ENCODE results near the gene SMU1. TPM values are rescaled to one million over a fixed set of nuclear protein-coding genes. Genes with fewer than 3 reads are reported as not detected.
"Not testable (repeated sequence)": the region's sequence is repeated elsewhere in the genome, so short reads cannot be mapped to it uniquely, and the experiment has no call there.

SMU1 gene
- polyA plus RNA-seq, 1 donor: 20.6 TPM

- Histone ChIP-seq H3K27ac (ENCODE audit: low read length) (no peak overlapping the region), H3K27me3 (ENCODE audit: control insufficient read depth, insufficient read depth, low read length) (no peaks in the 10 kb centered on the region), H3K4me3 (ENCODE audit: low read length) (no peak overlapping the region), H3K9me3 (ENCODE audit: control insufficient read depth, low read depth, low read length) (no peaks in the 10 kb centered on the region), H3K4me1 (ENCODE audit: control insufficient read depth, insufficient read depth, low read length) (no peaks in the 10 kb centered on the region), H3K36me3 (ENCODE audit: control insufficient read depth, insufficient read depth, low read length) (peaks cover 3% of the 10 kb centered on the region)
- no peak for DNase-seq
- no CpG with 5 or more reads among the region's 1 CpG for WGBS (ENCODE audit: insufficient coverage, low lambda C conversion rate)
These were observed 61.8 kb downstream of the SMU1 start for GRCh38 chr9:33014665-33015014.

- Histone ChIP-seq H3K4me1 (ENCODE audit: control insufficient read depth, insufficient read depth, low read length) (no peaks in the 10 kb centered on the region), H3K27ac (ENCODE audit: low read length) (no peak overlapping the region), H3K9me3 (ENCODE audit: control insufficient read depth, low read depth, low read length) (no peaks in the 10 kb centered on the region), H3K27me3 (ENCODE audit: control insufficient read depth, insufficient read depth, low read length) (no peaks in the 10 kb centered on the region), H3K36me3 (ENCODE audit: control insufficient read depth, insufficient read depth, low read length) (no peaks in the 10 kb centered on the region), H3K4me3 (ENCODE audit: low read length) (no peak overlapping the region)
- DNase-seq: no peak
- no CpG with 5 or more reads among the region's 2 CpGs for WGBS (ENCODE audit: insufficient coverage, low lambda C conversion rate)
These were observed 62.4 kb downstream of the SMU1 start for GRCh38 chr9:33013962-33014664.

DNA sequence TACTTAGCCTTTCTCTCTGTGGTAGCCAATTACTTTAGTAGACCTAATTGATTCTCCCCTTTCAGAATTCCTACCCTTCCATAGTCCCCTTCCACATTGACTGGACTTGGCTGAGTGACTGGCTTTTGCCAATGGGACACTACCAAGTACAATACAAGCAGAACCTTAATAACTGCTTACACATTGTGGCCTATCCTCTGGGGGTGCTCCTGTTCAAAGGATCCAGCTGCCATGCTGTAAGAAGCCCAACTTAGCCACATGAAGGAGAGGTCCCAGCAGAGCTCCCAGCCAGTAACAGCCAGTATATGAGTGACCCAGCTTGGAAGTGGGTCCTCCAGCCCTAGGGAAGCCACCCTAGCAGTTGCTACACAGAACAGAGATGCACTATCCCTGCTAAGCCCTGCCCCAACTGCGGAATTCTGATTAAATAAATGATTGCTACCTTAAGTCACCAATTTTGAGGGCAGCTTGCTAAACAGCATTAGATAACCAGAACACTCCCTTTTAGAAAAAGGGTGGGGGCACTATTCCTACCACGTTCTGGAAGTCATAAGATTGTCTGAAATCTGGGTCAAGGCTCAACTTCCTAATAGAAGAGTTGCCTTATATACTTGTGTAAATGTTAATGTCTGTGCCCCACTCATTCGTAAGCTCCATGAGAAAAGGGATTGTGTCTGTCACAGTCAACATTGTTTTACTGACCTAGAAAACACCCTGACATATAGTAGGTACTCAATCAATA, 64.0 kb downstream of the SMU1 start:
- no peak for DNase-seq
- H3K36me3 ChIP-seq (ENCODE audit: control insufficient read depth, insufficient read depth, low read length): no peaks in the 10 kb centered on the region
- no peak overlapping the region for H3K4me3 ChIP-seq (ENCODE audit: low read length)
- H3K27me3 ChIP-seq (ENCODE audit: control insufficient read depth, insufficient read depth, low read length): no peaks in the 10 kb centered on the region
- H3K9me3 ChIP-seq (ENCODE audit: control insufficient read depth, low read depth, low read length): no peaks in the 10 kb centered on the region
- H3K4me1 ChIP-seq (ENCODE audit: control insufficient read depth, insufficient read depth, low read length): no peaks in the 10 kb centered on the region
- no peak overlapping the region for H3K27ac ChIP-seq (ENCODE audit: low read length)
- WGBS (ENCODE audit: insufficient coverage, low lambda C conversion rate): 100% methylated on average over 1 of the region's 3 CpGs

GRCh38 chr9:33011831-33012230, 64.6 kb downstream of the SMU1 start:
- 100% methylated on average over 1 of the region's 3 CpGs for WGBS (ENCODE audit: insufficient coverage, low lambda C conversion rate)

GRCh38 chr9:33007755-33008154, 68.7 kb downstream of the SMU1 start:
- H3K9me3 ChIP-seq (ENCODE audit: control insufficient read depth, low read depth, low read length): no peaks in the 10 kb centered on the region
- no peaks in the 10 kb centered on the region for H3K36me3 ChIP-seq (ENCODE audit: control insufficient read depth, insufficient read depth, low read length)
- no peaks in the 10 kb centered on the region for H3K27me3 ChIP-seq (ENCODE audit: control insufficient read depth, insufficient read depth, low read length)
- no peaks in the 10 kb centered on the region for H3K4me1 ChIP-seq (ENCODE audit: control insufficient read depth, insufficient read depth, low read length)
- WGBS (ENCODE audit: insufficient coverage, low lambda C conversion rate): 86% methylated on average over 1 of the region's 4 CpGs
- H3K4me3 ChIP-seq (ENCODE audit: low read length): no peak overlapping the region
- DNase-seq: no peak
- H3K27ac ChIP-seq (ENCODE audit: low read length): no peak overlapping the region

More at GRCh38 chr9:33011831-33012230, 64.6 kb downstream of the SMU1 start:
- H3K36me3 ChIP-seq (ENCODE audit: control insufficient read depth, insufficient read depth, low read length): no peaks in the 10 kb centered on the region
- no peak overlapping the region for H3K27ac ChIP-seq (ENCODE audit: low read length)
- DNase-seq: no peak
- no peaks in the 10 kb centered on the region for H3K4me1 ChIP-seq (ENCODE audit: control insufficient read depth, insufficient read depth, low read length)
- H3K4me3 ChIP-seq (ENCODE audit: low read length): no peak overlapping the region
- no peaks in the 10 kb centered on the region for H3K27me3 ChIP-seq (ENCODE audit: control insufficient read depth, insufficient read depth, low read length)
- no peaks in the 10 kb centered on the region for H3K9me3 ChIP-seq (ENCODE audit: control insufficient read depth, low read depth, low read length)

GRCh38 chr9:33005335-33005734, 71.1 kb downstream of the SMU1 start:
- H3K27ac ChIP-seq (ENCODE audit: low read length); H3K9me3 ChIP-seq (ENCODE audit: control insufficient read depth, low read depth, low read length); H3K36me3 ChIP-seq (ENCODE audit: control insufficient read depth, insufficient read depth, low read length); DNase-seq; H3K4me3 ChIP-seq (ENCODE audit: low read length); H3K4me1 ChIP-seq (ENCODE audit: control insufficient read depth, insufficient read depth, low read length); H3K27me3 ChIP-seq (ENCODE audit: control insufficient read depth, insufficient read depth, low read length): not testable (repeated sequence)

GRCh38 chr9:33000682-33001055, 75.8 kb downstream of the SMU1 start:
- peaks cover 14% of the 10 kb centered on the region for H3K36me3 ChIP-seq (ENCODE audit: control insufficient read depth, insufficient read depth, low read length)
- H3K27me3 ChIP-seq (ENCODE audit: control insufficient read depth, insufficient read depth, low read length); DNase-seq; H3K9me3 ChIP-seq (ENCODE audit: control insufficient read depth, low read depth, low read length); H3K4me1 ChIP-seq (ENCODE audit: control insufficient read depth, insufficient read depth, low read length): not testable (repeated sequence)
- WGBS (ENCODE audit: insufficient coverage, low lambda C conversion rate): 33% methylated on average over 1 of the region's 12 CpGs
- peak overlapping the region; percentile 96 for H3K4me3 ChIP-seq (ENCODE audit: low read length)
- peak overlapping the region; percentile 97 for H3K27ac ChIP-seq (ENCODE audit: low read length)

- Histone ChIP-seq H3K4me3 (ENCODE audit: low read length) (no peak overlapping the region), H3K36me3 (ENCODE audit: control insufficient read depth, insufficient read depth, low read length) (peaks cover 42% of the 10 kb centered on the region), H3K27ac (ENCODE audit: low read length) (no peak overlapping the region), H3K27me3 (ENCODE audit: control insufficient read depth, insufficient read depth, low read length) (no peaks in the 10 kb centered on the region), H3K4me1 (ENCODE audit: control insufficient read depth, insufficient read depth, low read length) (no peaks in the 10 kb centered on the region), H3K9me3 (ENCODE audit: control insufficient read depth, low read depth, low read length) (no peaks in the 10 kb centered on the region)
- DNase-seq: no peak
- 14% methylated on average over 1 of the region's 3 CpGs for WGBS (ENCODE audit: insufficient coverage, low lambda C conversion rate)
These were observed 83.8 kb downstream of the SMU1 start for GRCh38 chr9:32992595-32993238.

DNA sequence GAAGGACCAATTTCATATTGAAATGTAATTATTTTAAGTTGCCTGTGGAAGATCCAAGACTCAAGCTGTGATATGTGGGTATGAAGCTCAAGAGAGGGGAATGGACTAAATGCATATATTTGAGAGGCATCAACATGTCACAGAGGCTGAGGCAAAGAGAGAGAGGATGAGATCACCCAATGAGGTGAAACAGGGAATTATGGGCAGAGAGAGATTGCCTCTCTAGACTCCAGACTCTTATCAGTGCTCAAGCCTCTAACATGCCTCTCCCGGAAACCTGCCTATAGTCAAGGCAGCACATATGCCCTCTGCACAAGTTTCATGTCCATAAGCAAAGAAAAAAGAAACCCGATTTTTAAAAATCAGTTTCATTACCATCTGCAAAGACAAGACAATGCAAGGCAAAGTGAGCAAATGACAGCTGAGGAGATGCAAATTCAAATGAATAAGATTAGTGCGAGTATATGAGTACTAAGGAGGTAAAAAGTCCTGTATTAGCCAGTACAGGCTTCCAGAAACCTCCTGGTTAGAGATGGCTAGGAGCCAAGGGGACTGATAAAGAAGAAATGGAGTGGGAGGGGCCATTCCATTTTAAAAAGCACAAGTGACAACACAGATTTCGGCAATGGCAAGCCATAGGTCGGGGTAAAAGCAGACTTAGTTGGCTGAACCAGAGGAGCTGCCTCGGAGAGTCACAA, 84.4 kb downstream of the SMU1 start:
- H3K27me3 ChIP-seq (ENCODE audit: control insufficient read depth, insufficient read depth, low read length): no peaks in the 10 kb centered on the region
- 100% methylated on average over 1 of the region's 6 CpGs for WGBS (ENCODE audit: insufficient coverage, low lambda C conversion rate)
- peaks cover 47% of the 10 kb centered on the region for H3K36me3 ChIP-seq (ENCODE audit: control insufficient read depth, insufficient read depth, low read length)
- DNase-seq: no peak
- H3K4me1 ChIP-seq (ENCODE audit: control insufficient read depth, insufficient read depth, low read length): no peaks in the 10 kb centered on the region
- H3K27ac ChIP-seq (ENCODE audit: low read length): no peak overlapping the region
- no peaks in the 10 kb centered on the region for H3K9me3 ChIP-seq (ENCODE audit: control insufficient read depth, low read depth, low read length)
- no peak overlapping the region for H3K4me3 ChIP-seq (ENCODE audit: low read length)
